GM10266 (cell line): ENCODE measurements around the gene PIEZO1.

Source experiments
- DNase-seq: peaks from one replicate; pipeline ENCODE4 v3.0.0; 2012; ENCODE audit errors: extremely low spot score
- TF ChIP-seq, protein P1 (sequence below): IDR thresholded peaks from 2 replicates; pipeline ENCODE4 v1.5.1; 2012; ENCODE audit warnings: mild to moderate bottlenecking, low read depth; ENCODE audit not compliant: control insufficient read depth, insufficient read depth; ENCODE audit errors: missing control alignments

Gene PIEZO1

DNA sequence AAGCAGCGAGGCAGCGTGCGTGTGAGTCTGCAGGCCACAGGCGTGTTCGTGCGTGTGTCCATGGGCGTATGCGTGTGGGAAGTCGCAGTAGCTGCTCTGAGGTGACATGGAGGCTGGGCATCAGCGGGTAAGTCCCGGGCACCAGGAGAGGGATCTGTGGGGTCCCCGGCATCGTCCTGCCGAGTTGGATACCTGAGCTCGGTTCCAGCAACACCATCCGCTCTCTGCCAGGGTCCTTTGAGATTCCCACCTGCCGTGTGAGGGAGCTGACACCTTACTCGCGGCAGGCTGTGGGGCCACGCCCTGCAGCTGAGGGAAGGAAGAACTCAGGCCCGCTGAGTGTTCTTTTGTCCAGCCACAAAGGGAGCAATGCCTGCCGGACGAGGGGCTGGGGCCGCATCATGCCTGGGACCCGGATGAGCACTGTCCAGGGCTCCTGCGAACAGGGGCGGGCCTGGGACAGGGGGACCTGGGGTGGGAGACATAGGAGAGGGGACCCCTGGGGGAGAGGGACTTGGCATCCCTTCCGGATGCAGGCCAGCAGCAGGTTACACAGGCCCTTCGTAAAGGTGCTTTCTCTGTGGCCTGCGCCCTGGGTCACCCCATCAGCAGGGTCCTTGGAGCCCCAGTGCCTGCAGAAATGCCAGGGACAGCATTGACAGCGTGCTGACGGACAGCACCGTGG, 93.7 kb downstream of the PIEZO1 start:
- no peak for DNase-seq

DNA sequence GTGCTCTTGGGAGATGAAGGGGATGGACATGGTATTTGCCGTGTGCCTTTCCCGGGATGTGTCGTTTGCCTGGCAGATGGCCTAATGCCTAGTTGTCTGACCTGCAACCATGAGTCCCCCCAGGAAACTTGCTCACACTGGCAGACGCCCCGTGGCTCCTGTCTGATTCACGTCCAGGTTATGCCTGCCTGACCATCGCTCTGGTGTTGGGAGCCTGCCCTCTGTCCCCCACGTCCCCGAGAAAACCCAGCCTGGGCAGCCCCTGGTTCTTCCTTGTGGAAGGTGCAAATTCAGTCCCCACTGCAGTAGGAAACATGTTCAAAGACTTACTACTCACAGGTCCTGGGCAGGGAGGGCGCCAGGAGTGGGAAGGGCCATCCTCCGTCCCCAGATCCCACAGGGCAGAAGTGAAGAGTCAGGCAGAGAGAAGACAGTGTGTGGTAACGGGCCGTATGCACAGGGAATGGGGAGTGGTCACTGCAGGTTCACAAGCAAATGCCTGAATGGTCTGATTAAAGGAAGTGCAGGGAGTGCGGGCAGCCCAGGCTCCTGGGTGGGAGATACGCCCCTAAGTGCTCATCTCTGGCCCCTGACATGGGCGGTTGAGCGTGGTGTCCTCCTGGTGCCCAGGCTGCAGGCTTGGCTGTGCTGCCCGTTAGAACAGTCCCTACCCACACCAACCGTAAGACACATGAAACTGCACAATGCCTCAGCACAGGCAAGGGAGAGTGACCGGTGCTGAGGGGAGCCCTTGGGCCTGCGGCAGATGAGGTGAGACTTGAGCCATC, 94.5 kb downstream of the PIEZO1 start:
- TF ChIP-seq, protein P1, sequence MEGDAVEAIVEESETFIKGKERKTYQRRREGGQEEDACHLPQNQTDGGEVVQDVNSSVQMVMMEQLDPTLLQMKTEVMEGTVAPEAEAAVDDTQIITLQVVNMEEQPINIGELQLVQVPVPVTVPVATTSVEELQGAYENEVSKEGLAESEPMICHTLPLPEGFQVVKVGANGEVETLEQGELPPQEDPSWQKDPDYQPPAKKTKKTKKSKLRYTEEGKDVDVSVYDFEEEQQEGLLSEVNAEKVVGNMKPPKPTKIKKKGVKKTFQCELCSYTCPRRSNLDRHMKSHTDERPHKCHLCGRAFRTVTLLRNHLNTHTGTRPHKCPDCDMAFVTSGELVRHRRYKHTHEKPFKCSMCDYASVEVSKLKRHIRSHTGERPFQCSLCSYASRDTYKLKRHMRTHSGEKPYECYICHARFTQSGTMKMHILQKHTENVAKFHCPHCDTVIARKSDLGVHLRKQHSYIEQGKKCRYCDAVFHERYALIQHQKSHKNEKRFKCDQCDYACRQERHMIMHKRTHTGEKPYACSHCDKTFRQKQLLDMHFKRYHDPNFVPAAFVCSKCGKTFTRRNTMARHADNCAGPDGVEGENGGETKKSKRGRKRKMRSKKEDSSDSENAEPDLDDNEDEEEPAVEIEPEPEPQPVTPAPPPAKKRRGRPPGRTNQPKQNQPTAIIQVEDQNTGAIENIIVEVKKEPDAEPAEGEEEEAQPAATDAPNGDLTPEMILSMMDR: no peak

More for the DNA sequence above, 93.7 kb downstream of the PIEZO1 start:
- TF ChIP-seq, protein P1: no peak

DNA sequence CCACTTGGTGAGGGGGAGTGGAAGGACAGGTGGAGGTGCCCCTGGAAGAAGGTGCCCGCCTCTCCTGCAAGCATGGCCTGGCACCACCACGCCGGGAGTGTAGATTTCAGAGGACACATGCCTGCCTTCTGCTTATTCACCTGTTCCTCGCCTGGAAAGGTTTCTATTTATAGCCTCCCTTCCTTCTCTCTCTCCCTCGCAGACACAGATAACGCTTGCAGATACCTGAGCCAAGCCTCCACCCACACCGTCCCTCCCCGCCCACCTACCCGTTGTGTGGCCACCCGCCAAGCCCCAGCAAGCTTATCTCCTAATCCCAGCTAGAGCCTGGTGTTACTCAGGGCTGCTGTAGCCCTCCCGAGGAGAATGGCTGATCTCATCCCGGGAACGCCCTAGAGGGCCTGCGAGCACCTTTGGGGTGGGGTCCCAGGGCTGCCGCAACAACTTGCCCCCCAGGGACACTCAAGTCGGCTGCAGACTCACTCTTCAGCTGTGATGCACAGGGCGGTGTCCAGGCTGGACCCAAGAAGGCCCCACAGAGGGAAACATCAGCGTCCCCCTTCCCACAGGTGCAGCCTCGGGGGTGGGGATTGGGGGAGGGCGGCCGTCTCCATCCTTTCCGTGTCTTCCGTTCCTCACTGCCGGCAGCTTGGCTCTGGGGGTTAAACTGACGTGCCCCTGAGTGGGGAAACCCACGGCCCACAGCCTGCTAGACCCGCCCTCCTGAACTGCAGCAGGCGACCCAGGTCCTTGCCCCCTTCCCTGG, 96.8 kb downstream of the PIEZO1 start:
- TF ChIP-seq, protein P1: no peak
- DNase-seq: no peak

More for the DNA sequence above, 94.5 kb downstream of the PIEZO1 start:
- DNase-seq: no peak

DNA sequence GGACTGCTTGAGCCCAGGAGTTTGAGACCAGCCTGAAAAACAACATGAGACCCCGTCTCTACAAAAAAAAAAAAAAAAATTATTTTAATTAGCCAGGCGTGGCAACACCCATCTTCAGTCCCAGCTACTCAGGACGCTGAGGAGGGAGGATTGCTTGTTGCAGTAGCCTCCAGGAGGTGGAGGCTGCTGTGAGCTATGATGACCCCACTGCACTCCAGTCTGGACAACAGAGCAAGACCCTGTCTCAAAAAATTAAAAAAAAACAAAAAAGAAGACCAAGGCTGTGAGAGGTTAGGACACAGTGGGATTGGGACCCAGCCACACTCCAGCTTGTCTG, 97.4 kb downstream of the PIEZO1 start:
- TF ChIP-seq, protein P1: no peak
- no peak for DNase-seq

DNA sequence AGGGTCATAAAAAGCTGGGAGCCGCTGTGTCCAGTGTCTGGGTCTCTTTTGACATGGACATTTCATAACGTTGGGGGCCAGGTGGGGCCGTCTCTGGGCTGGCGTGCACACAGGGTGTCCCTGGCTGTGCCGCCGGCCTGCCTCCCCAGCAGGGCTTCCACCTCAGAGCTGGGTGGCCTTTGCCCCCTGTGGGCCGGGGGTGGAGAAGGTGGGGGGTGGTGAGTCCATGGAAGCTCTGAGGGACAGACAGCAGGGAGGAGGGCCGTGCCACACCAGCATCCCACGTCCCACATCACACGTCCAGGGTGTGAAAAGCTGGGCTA, 97.8 kb downstream of the PIEZO1 start:
- TF ChIP-seq, protein P1: no peak
- no peak for DNase-seq

DNA sequence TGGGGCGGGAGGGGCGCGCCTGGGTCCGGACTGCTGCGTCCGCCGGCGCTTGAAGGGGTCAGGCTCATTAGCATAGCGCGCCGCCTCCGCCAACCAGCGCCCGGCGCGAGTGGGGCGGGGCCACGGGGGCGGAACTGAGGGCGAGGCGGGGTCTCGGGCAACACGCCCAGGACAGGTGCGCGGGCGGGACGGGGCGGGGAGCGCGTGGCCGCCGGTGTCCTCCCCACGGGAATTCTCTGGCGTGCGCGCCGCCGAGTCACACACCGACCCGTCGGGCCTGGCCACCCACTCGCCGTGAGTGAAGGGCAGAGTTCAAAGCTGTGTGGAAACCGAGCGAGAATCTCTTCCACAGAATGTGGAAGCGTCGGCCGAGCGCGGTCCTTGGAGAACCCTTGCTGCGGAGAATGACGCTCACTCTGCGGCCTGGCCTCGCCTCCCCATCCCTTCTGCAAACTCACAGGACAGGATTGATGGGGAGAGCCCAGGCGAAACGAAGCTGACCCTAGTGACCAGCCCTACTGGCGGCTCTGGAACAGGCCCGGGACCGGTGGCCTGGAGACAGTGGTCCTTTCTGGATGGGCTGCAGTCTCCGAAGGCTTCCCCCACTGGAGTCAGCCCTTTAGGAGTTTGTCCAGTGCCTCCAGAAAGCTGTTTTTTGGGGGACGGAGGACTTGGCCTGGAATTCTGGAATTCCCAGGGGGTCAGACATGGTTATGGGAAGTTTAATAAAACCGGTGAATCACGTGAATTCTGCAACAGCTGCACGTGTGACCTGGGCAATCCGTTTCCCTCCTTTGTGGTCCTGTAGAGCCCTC, 98.4 kb downstream of the PIEZO1 start, which contains the start of gene SNAI3:
TSS of gene SNAI3 (minus strand) at position 69 of the 815 bp plus-strand sequence. CDS start 101 bp downstream, outside the sequence.
- TF ChIP-seq, protein P1: no peak
- peak; percentile 95 for DNase-seq
